GM12865 (cell line): ENCODE measurements around the gene COL12A1.

Experiments used
- DNase-seq: peaks from one replicate; pipeline ENCODE4 v3.0.0; 2010; ENCODE audit warnings: low read depth
- H3K4me3 ChIP-seq: 2 replicates; pipeline ENCODE4 v1.5.1; 2011; ENCODE audit warnings: mild to moderate bottlenecking, low read depth, low read length, control low read depth
- CTCF ChIP-seq: IDR thresholded peaks from 2 replicates; pipeline ENCODE4 v1.5.1; 2011; ENCODE audit warnings: low read length, control low read depth, low read depth, inconsistent platforms; ENCODE audit not compliant: insufficient read depth; ENCODE audit errors: missing control alignments

COL12A1 gene

GRCh38 chr6:75167851-75168250 lies 38.0 kb downstream of the COL12A1 start:
- no peak overlapping the region for H3K4me3 ChIP-seq
- DNase-seq: no peak
- TF ChIP-seq CTCF: no peak

GRCh38 chr6:75167325-75167724 lies 38.5 kb downstream of the COL12A1 start:
- H3K4me3 ChIP-seq: no peak overlapping the region
- DNase-seq: no peak
- no peak for TF ChIP-seq CTCF

GRCh38 chr6:75166773-75167172 lies 39.1 kb downstream of the COL12A1 start:
- no peak overlapping the region for H3K4me3 ChIP-seq
- TF ChIP-seq CTCF: no peak
- no peak for DNase-seq

- no peak overlapping the region for H3K4me3 ChIP-seq
- no peak for TF ChIP-seq CTCF
- no peak for DNase-seq
Measured at GRCh38 chr6:75166236-75166635, 39.6 kb downstream of the COL12A1 start.

- DNase-seq: no peak
- no peak overlapping the region for H3K4me3 ChIP-seq
Measured at GRCh38 chr6:75158176-75158575, 47.7 kb downstream of the COL12A1 start.

GRCh38 chr6:75157336-75157735 lies 48.5 kb downstream of the COL12A1 start:
- no peak for DNase-seq
- TF ChIP-seq CTCF: no peak
- no peak overlapping the region for H3K4me3 ChIP-seq

More at GRCh38 chr6:75158176-75158575, 47.7 kb downstream of the COL12A1 start:
- no peak for TF ChIP-seq CTCF

GRCh38 chr6:75156186-75156878 lies 49.5 kb downstream of the COL12A1 start:
- H3K4me3 ChIP-seq: no peak overlapping the region
- DNase-seq: no peak
- TF ChIP-seq CTCF: no peak
